ENCODE results near the gene TMPRSS13.

The TMPRSS13 gene

DNA sequence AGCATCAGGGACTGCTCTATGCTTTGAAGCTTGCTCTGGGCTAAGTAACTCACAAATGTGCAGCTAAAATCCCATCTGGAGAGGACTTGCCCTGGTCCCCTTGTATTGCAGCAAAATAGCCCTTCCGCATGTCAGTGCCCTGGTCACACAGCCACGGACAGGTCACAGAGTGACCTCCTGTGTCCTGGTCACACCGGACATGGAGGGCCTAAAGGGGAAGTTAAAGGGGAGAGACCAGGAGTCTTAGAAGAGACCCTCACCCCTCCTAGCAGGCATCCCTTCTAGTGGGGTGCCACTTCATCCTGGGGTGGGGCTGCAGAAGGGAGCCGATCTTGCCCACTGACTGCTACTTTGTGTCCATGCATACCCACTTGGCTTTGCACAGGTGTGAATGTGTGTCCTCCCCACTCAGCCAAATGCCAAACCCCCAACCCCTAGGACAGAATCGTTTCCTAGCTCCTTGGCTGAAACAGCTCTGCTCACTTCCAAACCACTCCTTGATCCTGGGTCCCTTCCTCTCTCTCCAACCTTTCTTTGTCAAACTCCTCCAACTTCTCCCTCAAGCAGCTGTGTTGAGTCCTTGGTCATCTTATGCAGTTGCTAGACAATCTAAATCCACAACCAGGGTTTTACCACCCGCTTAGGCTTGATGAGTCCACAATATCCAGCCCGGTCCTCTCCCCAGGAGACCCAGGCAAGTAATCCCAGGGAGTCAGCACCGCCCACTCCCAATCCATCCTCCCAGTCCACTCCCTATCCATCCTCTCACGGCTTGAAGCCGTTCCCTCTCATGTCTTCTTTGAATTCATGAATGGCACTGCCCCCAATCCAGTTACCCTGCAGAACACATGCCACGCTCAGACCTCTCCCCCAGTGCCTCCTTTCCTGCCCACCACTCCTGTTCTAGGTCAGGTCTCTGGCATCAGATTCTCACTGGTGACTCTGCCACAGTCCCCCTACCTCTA is 49.4 kb downstream of the TMPRSS13 start:
- H3K79me2 ChIP-seq (ENCODE audit: control insufficient read depth, insufficient read depth, low read length), result no peaks in the 10 kb centered on the region
- H4K5ac ChIP-seq (ENCODE audit: low read length), result no peak overlapping the region
- no peak overlapping the region for H3K23ac ChIP-seq (ENCODE audit: low read length)
- H3K9ac ChIP-seq (ENCODE audit: low read length), result no peak overlapping the region
- no peak overlapping the region for H2BK15ac ChIP-seq (replicated peaks; ENCODE audit: low read depth)
- H3K4me3 ChIP-seq (ENCODE audit: low read length), result no peak overlapping the region
- H4K8ac ChIP-seq (ENCODE audit: low read depth, low read length), result no peak overlapping the region
- H3K18ac ChIP-seq (ENCODE audit: low read length), result no peak overlapping the region
- no peak overlapping the region for H3K27ac ChIP-seq (ENCODE audit: low read depth, low read length)
- H2AK5ac ChIP-seq (ENCODE audit: low read length), result no peak overlapping the region
- no peaks in the 10 kb centered on the region for H3K79me1 ChIP-seq (ENCODE audit: low read length)
- H2BK120ac ChIP-seq (ENCODE audit: low read depth, low read length), result no peak overlapping the region
- peak; percentile 46 for DNase-seq
- H3K4me2 ChIP-seq (ENCODE audit: low read length), result no peak overlapping the region
- no peaks in the 10 kb centered on the region for H3K36me3 ChIP-seq (ENCODE audit: control insufficient read depth, insufficient read depth, low read length)
- peaks cover 1% of the 10 kb centered on the region for H3K27me3 ChIP-seq (ENCODE audit: insufficient read depth, low read length, poor library complexity)
- no peak overlapping the region for H3K4ac ChIP-seq (ENCODE audit: low read depth, low read length)
- H2BK5ac ChIP-seq (ENCODE audit: low read length), result no peak overlapping the region
- H3K4me1 ChIP-seq (ENCODE audit: control insufficient read depth, low read depth, low read length), result peaks cover 11% of the 10 kb centered on the region
- no peak overlapping the region for H3K56ac ChIP-seq (ENCODE audit: low read length)
- no CpG with 5 or more reads among the region's 11 CpGs for WGBS (ENCODE audit: extremely low coverage, insufficient coverage, low lambda C conversion rate)

DNA sequence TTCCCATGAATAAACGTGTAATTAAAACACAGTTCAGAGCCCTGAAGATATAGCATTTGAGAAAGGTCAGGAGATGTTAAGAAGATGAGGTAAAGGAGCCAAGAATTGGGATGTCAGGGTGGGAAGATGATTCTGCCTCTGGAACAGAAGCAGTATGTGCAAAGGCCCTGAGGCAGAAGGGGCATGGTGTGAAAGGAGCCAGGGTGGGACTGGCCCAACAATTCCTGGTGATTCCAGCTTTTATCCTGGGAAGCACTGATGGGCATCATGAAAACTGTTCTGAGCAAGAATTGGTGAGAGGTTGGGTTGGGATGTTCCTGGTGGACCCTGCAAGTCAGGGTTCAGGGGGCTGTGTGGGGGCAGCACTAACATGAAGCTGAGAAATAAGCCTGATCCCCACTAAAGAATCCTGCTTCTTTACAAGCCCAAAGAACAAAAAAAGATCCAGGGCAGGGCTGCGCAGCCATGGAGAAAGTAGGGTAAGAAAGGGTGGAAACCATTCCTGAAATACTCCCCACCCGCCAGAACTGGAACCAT is 50.2 kb downstream of the TMPRSS13 start:
- no peak overlapping the region for H3K27ac ChIP-seq (ENCODE audit: low read depth, low read length)
- no peak overlapping the region for H3K9ac ChIP-seq (ENCODE audit: low read length)
- H4K8ac ChIP-seq (ENCODE audit: low read depth, low read length), result no peak overlapping the region
- no peaks in the 10 kb centered on the region for H3K79me1 ChIP-seq (ENCODE audit: low read length)
- no peak overlapping the region for H3K4ac ChIP-seq (ENCODE audit: low read depth, low read length)
- no peak overlapping the region for H4K5ac ChIP-seq (ENCODE audit: low read length)
- no peak overlapping the region for H2BK5ac ChIP-seq (ENCODE audit: low read length)
- WGBS (ENCODE audit: extremely low coverage, insufficient coverage, low lambda C conversion rate), result no CpG with 5 or more reads among the region's 3 CpGs
- no peak overlapping the region for H2BK15ac ChIP-seq (replicated peaks; ENCODE audit: low read depth)
- H2AK5ac ChIP-seq (ENCODE audit: low read length), result no peak overlapping the region
- no peak overlapping the region for H3K56ac ChIP-seq (ENCODE audit: low read length)
- DNase-seq, result no peak
- peaks cover 11% of the 10 kb centered on the region for H3K4me1 ChIP-seq (ENCODE audit: control insufficient read depth, low read depth, low read length)
- no peak overlapping the region for H3K18ac ChIP-seq (ENCODE audit: low read length)
- H3K23ac ChIP-seq (ENCODE audit: low read length), result no peak overlapping the region
- H3K4me3 ChIP-seq (ENCODE audit: low read length), result no peak overlapping the region
- H3K79me2 ChIP-seq (ENCODE audit: control insufficient read depth, insufficient read depth, low read length), result no peaks in the 10 kb centered on the region
- H3K4me2 ChIP-seq (ENCODE audit: low read length), result no peak overlapping the region
- peaks cover 1% of the 10 kb centered on the region for H3K27me3 ChIP-seq (ENCODE audit: insufficient read depth, low read length, poor library complexity)
- H3K36me3 ChIP-seq (ENCODE audit: control insufficient read depth, insufficient read depth, low read length), result no peaks in the 10 kb centered on the region
- no peak overlapping the region for H2BK120ac ChIP-seq (ENCODE audit: low read depth, low read length)

DNA sequence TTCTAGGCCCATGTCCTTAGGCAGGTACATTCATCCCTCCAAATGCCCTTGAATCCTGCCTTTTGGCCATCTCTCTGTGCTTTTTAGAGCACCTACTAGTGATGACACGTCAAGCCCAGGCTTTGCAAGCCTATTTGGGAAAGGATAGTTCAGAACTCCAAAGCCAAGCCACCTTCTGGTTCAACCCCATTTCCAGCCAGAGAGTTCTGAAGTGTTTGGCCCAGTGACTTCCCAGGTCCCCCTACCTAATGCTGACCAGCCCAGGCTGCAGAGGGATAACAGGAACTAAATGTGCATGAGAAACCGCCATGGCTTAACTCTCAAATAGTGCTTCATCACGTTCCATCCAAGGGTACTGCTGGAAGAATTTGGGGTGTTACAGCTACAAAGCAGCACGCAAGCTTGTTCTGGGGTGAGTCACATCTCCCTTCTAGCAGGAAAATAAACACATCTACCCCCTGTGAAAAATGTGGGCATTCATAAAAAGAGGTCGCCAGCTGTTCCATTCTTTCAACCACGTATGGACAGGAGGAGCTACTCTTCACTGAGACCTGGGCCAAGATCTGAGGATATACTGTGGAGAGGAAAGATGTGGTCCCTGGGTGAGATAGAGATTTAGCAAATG is 50.8 kb downstream of the TMPRSS13 start:
- Histone ChIP-seq H3K27me3 (ENCODE audit: insufficient read depth, low read length, poor library complexity) (peaks cover 1% of the 10 kb centered on the region), H3K4me2 (ENCODE audit: low read length) (no peak overlapping the region), H2BK5ac (ENCODE audit: low read length) (no peak overlapping the region), H3K4me1 (ENCODE audit: control insufficient read depth, low read depth, low read length) (peaks cover 11% of the 10 kb centered on the region), H3K27ac (ENCODE audit: low read depth, low read length) (no peak overlapping the region), H3K79me1 (ENCODE audit: low read length) (no peaks in the 10 kb centered on the region), H2BK15ac (replicated peaks; ENCODE audit: low read depth) (no peak overlapping the region), H2BK120ac (ENCODE audit: low read depth, low read length) (no peak overlapping the region), H3K4ac (ENCODE audit: low read depth, low read length) (no peak overlapping the region), H3K4me3 (ENCODE audit: low read length) (no peak overlapping the region), H3K9ac (ENCODE audit: low read length) (no peak overlapping the region), H3K36me3 (ENCODE audit: control insufficient read depth, insufficient read depth, low read length) (no peaks in the 10 kb centered on the region), H2AK5ac (ENCODE audit: low read length) (no peak overlapping the region), H3K23ac (ENCODE audit: low read length) (no peak overlapping the region), H3K79me2 (ENCODE audit: control insufficient read depth, insufficient read depth, low read length) (no peaks in the 10 kb centered on the region), H3K18ac (ENCODE audit: low read length) (no peak overlapping the region), H4K5ac (ENCODE audit: low read length) (no peak overlapping the region), H4K8ac (ENCODE audit: low read depth, low read length) (no peak overlapping the region), H3K56ac (ENCODE audit: low read length) (no peak overlapping the region)
- no peak for DNase-seq
- no CpG with 5 or more reads among the region's 6 CpGs for WGBS (ENCODE audit: extremely low coverage, insufficient coverage, low lambda C conversion rate)

DNA sequence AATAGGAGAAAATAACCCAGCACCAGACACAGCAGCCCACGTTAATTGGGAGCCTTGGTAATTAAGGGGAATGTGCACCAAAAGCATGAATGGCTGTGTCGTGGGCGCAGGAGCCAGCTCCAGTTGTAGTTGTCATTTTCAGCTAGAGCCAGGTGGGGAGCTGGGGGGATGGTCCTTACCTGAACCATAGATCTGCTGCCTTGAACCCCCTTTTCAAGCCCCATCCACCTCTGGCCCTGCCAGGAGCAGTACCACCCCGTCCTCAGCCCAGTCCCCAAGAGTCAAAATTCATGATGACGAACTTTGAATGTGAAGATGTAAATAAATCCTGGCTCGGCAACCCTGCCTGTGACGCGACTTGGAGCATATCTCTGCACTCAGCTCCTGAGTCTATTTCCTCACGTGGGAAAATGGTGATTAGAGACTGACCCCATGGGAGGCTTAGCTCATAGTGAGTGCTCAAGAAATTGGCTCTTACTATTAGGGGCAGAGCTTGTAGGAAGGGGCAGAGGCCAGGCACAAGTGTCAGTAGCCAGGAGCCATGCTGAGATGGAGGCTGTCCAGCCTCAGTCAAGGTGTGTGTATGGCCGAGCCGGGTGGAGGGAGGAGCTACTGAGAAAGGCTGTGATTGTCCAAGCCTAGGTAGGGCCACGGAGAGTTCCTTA is 52.0 kb downstream of the TMPRSS13 start:
- Histone ChIP-seq H3K27me3 (ENCODE audit: insufficient read depth, low read length, poor library complexity) (peaks cover 1% of the 10 kb centered on the region), H3K27ac (ENCODE audit: low read depth, low read length) (no peak overlapping the region), H2BK15ac (replicated peaks; ENCODE audit: low read depth) (no peak overlapping the region)

DNA sequence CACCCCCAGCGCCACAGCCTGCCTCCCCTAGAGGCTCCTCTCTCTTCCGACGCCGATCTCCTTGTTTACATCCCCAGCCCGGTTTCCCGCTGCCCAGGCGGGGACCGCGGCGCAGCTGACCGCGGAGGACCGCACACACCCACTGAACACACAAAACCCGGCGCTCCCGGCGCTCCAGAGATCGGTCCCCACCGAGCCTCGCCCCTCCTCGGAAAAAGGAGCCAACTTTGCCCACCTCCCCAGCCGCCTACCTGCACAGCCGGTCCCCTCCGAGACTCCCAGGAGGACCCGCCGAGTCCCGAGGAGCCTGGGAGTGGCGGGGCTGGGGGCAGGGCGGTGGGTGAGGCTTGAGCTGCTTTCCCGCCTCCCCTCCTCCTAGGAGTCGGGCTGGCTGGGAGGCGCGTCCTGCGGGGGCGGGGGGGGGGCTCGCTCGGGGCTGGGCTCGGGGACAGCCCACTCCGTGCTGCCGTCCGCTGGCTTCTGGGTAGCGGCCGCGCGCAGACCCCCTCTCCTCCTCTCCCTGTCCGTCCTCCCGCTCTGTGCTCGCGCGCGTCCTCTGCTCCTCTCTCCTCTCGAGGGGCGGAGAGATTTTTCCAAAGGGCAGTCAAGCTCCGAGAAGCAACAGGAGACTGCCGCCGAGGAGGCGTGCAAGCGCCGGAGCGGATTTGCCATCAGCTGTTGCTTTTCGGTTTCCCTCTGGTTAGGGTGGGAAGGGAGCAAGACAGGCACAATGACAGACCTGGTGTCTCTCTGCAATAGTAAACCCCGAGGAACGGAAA is 52.7 kb downstream of the TMPRSS13 start, which contains the start of gene FXYD6:
TSS of gene FXYD6 (minus strand) at position 318 of the 779 bp plus-strand sequence. CDS start 33,882 bp downstream, outside the sequence.
- Histone ChIP-seq H3K56ac (ENCODE audit: low read length) (peak within 1 kb of the TSS; percentile 89), H3K27ac (ENCODE audit: low read depth, low read length) (no peak within 1 kb of the TSS), H3K4me1 (ENCODE audit: control insufficient read depth, low read depth, low read length) (peaks cover 9% of the 10 kb centered on the region), H2AK5ac (ENCODE audit: low read length) (peak within 1 kb of the TSS; percentile 24), H2BK120ac (ENCODE audit: low read depth, low read length) (no peak within 1 kb of the TSS), H4K5ac (ENCODE audit: low read length) (no peak within 1 kb of the TSS), H3K79me1 (ENCODE audit: low read length) (no peaks in the 10 kb centered on the region), H3K4me3 (ENCODE audit: low read length) (peak within 1 kb of the TSS; percentile 75), H2BK15ac (replicated peaks; ENCODE audit: low read depth) (no peak within 1 kb of the TSS), H3K18ac (ENCODE audit: low read length) (peak within 1 kb of the TSS; percentile 24), H3K79me2 (ENCODE audit: control insufficient read depth, insufficient read depth, low read length) (no peaks in the 10 kb centered on the region), H3K23ac (ENCODE audit: low read length) (peak within 1 kb of the TSS; percentile 82), H3K4me2 (ENCODE audit: low read length) (peak within 1 kb of the TSS; percentile 97), H3K9ac (ENCODE audit: low read length) (peak within 1 kb of the TSS; percentile 76), H3K4ac (ENCODE audit: low read depth, low read length) (no peak within 1 kb of the TSS), H3K27me3 (ENCODE audit: insufficient read depth, low read length, poor library complexity) (peaks cover 1% of the 10 kb centered on the region), H3K36me3 (ENCODE audit: control insufficient read depth, insufficient read depth, low read length) (no peaks in the 10 kb centered on the region), H2BK5ac (ENCODE audit: low read length) (no peak within 1 kb of the TSS), H4K8ac (ENCODE audit: low read depth, low read length) (no peak within 1 kb of the TSS)
- peak; percentile 84 for DNase-seq
- no CpG with 5 or more reads among the region's 63 CpGs for WGBS (ENCODE audit: extremely low coverage, insufficient coverage, low lambda C conversion rate)

More for the DNA sequence above, 52.0 kb downstream of the TMPRSS13 start:
- Histone ChIP-seq H3K4me2 (ENCODE audit: low read length) (peak overlapping the region; percentile 88), H3K23ac (ENCODE audit: low read length) (no peak overlapping the region), H2AK5ac (ENCODE audit: low read length) (no peak overlapping the region), H3K9ac (ENCODE audit: low read length) (peak overlapping the region; percentile 60), H2BK120ac (ENCODE audit: low read depth, low read length) (no peak overlapping the region), H3K36me3 (ENCODE audit: control insufficient read depth, insufficient read depth, low read length) (no peaks in the 10 kb centered on the region), H3K4me1 (ENCODE audit: control insufficient read depth, low read depth, low read length) (peaks cover 9% of the 10 kb centered on the region), H4K5ac (ENCODE audit: low read length) (no peak overlapping the region), H4K8ac (ENCODE audit: low read depth, low read length) (no peak overlapping the region), H3K4me3 (ENCODE audit: low read length) (peak overlapping the region; percentile 52), H3K79me2 (ENCODE audit: control insufficient read depth, insufficient read depth, low read length) (no peaks in the 10 kb centered on the region), H3K4ac (ENCODE audit: low read depth, low read length) (no peak overlapping the region), H3K56ac (ENCODE audit: low read length) (peak overlapping the region; percentile 81), H3K18ac (ENCODE audit: low read length) (no peak overlapping the region), H3K79me1 (ENCODE audit: low read length) (no peaks in the 10 kb centered on the region), H2BK5ac (ENCODE audit: low read length) (no peak overlapping the region)
- WGBS (ENCODE audit: extremely low coverage, insufficient coverage, low lambda C conversion rate), result no CpG with 5 or more reads among the region's 12 CpGs
- no peak for DNase-seq
